GM18517 (cell line): Measurements from ENCODE around the gene SFTPA1.
"Not testable (repeated sequence)": the region's sequence is repeated elsewhere in the genome, so short reads cannot be mapped to it uniquely, and the experiment has no call there.

ENCODE experiments used
- ATAC-seq: cut with Tn5 transposase; IDR thresholded peaks from one replicate; pipeline ENCODE4 v1.9.1; 2021; ENCODE audit warnings: mild to moderate bottlenecking, moderate library complexity; ENCODE audit not compliant: unreplicated experiment

SFTPA1 gene

GRCh38 chr10:79608505-79609375 is 2.0 kb upstream of the SFTPA1 start:
- no peak for ATAC-seq

GRCh38 chr10:79611193-79611976 is 646 bp downstream of the SFTPA1 start:
- ATAC-seq, result not testable (repeated sequence)

- no peak for ATAC-seq
These were observed 4.8 kb downstream of the SFTPA1 start for GRCh38 chr10:79615577-79615976.

- ATAC-seq, result no peak
These were observed 5.4 kb downstream of the SFTPA1 start for GRCh38 chr10:79616164-79616563.

- not testable (repeated sequence) for ATAC-seq
These were observed 12.9 kb downstream of the SFTPA1 start for GRCh38 chr10:79623663-79624062.

- no peak for ATAC-seq
These were observed 16.3 kb downstream of the SFTPA1 start for GRCh38 chr10:79627075-79627474.

- ATAC-seq, result no peak
These were observed 17.3 kb downstream of the SFTPA1 start for GRCh38 chr10:79628083-79628482.

- no peak for ATAC-seq
These were observed 18.5 kb downstream of the SFTPA1 start for GRCh38 chr10:79628988-79629954.

- no peak for ATAC-seq
These were observed 19.2 kb downstream of the SFTPA1 start for GRCh38 chr10:79629955-79630327.

- ATAC-seq, result not testable (repeated sequence)
These were observed 26.0 kb downstream of the SFTPA1 start for GRCh38 chr10:79636654-79637199.

- ATAC-seq, result no peak
These were observed 27.6 kb downstream of the SFTPA1 start for GRCh38 chr10:79638318-79638717.

GRCh38 chr10:79652695-79653094 is 42.0 kb downstream of the SFTPA1 start:
- not testable (repeated sequence) for ATAC-seq

- not testable (repeated sequence) for ATAC-seq
These were observed 52.5 kb downstream of the SFTPA1 start for GRCh38 chr10:79663287-79663686.

GRCh38 chr10:79664686-79665085 is 53.9 kb downstream of the SFTPA1 start:
- not testable (repeated sequence) for ATAC-seq
